ENCODE results near the gene INAVA. TPM values are rescaled to one million over a fixed set of nuclear protein-coding genes. Genes with fewer than 3 reads are reported as not detected.

The INAVA gene
- total and polyA plus RNA-seq, 9 of the 15 experiments (the other 6 are each of a cell fraction or from before 2014, with no cell fraction given), result 0.09 TPM; not detected in 8

GRCh38 chr1:200897259-200897658, 2.6 kb downstream of the INAVA start:
- DNase-seq (ENCODE audit: extremely low read depth in 1 of 4, low spot score in 3 of 4) (no peak), ATAC-seq (no peak), FAIRE-seq (no peak)
- Histone ChIP-seq H3K4me3 (no peak overlapping the region), H3K4me1 (replicated peaks in 1 of 2; ENCODE audit: control insufficient read depth in 2 of 2, insufficient read depth in 2 of 2, low read length in 2 of 2) (peaks cover 0 to 15% of the 10 kb centered on the region in 2 experiments; a peak in 1 of 5 replicates), H3K9me1 (ENCODE audit: control insufficient read depth, insufficient read depth, low read length) (no peaks in the 10 kb centered on the region), H3K79me2 (ENCODE audit: control insufficient read depth, insufficient read depth, low read length) (no peaks in the 10 kb centered on the region), H3K4me2 (ENCODE audit: insufficient read depth, low read length) (no peak overlapping the region), H4K20me1 (replicated peaks; ENCODE audit: control insufficient read depth, insufficient read depth, low read length) (peaks cover 22% of the 10 kb centered on the region), H3K9me3 (replicated peaks; ENCODE audit: control insufficient read depth, insufficient read depth, low read depth, low read length) (no peaks in the 10 kb centered on the region), H2AFZ (ENCODE audit: low read depth, low read length) (no peak overlapping the region), H3K27me3 (ENCODE audit: control insufficient read depth in 2 of 2, insufficient read depth in 2 of 2, low read length in 2 of 2) (peaks cover 56 to 88% of the 10 kb centered on the region in 2 experiments; a peak in 4 of 5 replicates), H3K27ac (ENCODE audit: extremely low read depth, low read depth, low read length) (no peak overlapping the region), H3K36me3 (ENCODE audit: control insufficient read depth, insufficient read depth, low read length) (no peaks in the 10 kb centered on the region), H3K9ac (ENCODE audit: insufficient read depth in 1 of 2, low read depth in 2 of 2, low read length in 2 of 2) (peak overlapping the region in 1 of 2 experiments; percentile 59; a peak in 1 of 4 replicates)
- TF ChIP-seq SP1 (CRISPR knock-in tag; IDR thresholded peaks at IDR 0.05), result no peak
- TF ChIP-seq CBFA2T3 (IDR thresholded peaks at IDR 0.05), result no peak
- no peak for TF ChIP-seq ELF2 (CRISPR knock-in tag; IDR thresholded peaks at IDR 0.05)
- TF ChIP-seq HNRNPH1 (optimal IDR thresholded peaks at IDR 0.05; ENCODE audit: low read depth, low read length), result no peak
- in situ Hi-C loops (cut with MboI) (no loop called here), intact Hi-C loops (cut with micrococcal nuclease) (no loop called here)
- BruUV-seq (replicated peaks), result no TSS peak
- WGBS (ENCODE audit: insufficient coverage, low coverage, missing lambda C conversion rate), result 1% methylated on average over 5 of the region's 5 CpGs
- POLR2A ChIA-PET, result interaction anchor here (0.6 to 1.3 kb wide), 5 partner anchors 19 to 230 kb away, joined by 3 to 4 read pairs (median 3); no protein-coding TSS in a partner anchor
- CTCF ChIA-PET (ENCODE audit: low intra/inter-chr PET ratio), result no interaction called here

- Histone ChIP-seq H3K27ac (ENCODE audit: extremely low read depth, low read depth, low read length) (no peak overlapping the region), H2AFZ (ENCODE audit: low read depth, low read length) (no peak overlapping the region), H3K9ac (ENCODE audit: insufficient read depth in 1 of 2, low read depth in 2 of 2, low read length in 2 of 2) (no peak overlapping the region), H3K36me3 (ENCODE audit: control insufficient read depth, insufficient read depth, low read length) (no peaks in the 10 kb centered on the region), H3K27me3 (ENCODE audit: control insufficient read depth in 2 of 2, insufficient read depth in 2 of 2, low read length in 2 of 2) (peaks cover 54 to 89% of the 10 kb centered on the region in 2 experiments), H3K4me3 (no peak overlapping the region), H4K20me1 (replicated peaks; ENCODE audit: control insufficient read depth, insufficient read depth, low read length) (peaks cover 27% of the 10 kb centered on the region), H3K4me1 (replicated peaks in 1 of 2; ENCODE audit: control insufficient read depth in 2 of 2, insufficient read depth in 2 of 2, low read length in 2 of 2) (peaks cover 0 to 20% of the 10 kb centered on the region in 2 experiments; a peak in 1 of 5 replicates), H3K79me2 (ENCODE audit: control insufficient read depth, insufficient read depth, low read length) (no peaks in the 10 kb centered on the region), H3K9me3 (replicated peaks; ENCODE audit: control insufficient read depth, insufficient read depth, low read depth, low read length) (no peaks in the 10 kb centered on the region), H3K9me1 (ENCODE audit: control insufficient read depth, insufficient read depth, low read length) (no peaks in the 10 kb centered on the region), H3K4me2 (ENCODE audit: insufficient read depth, low read length) (no peak overlapping the region)
- TF ChIP-seq CHD2 (IDR thresholded peaks at IDR 0.05; ENCODE audit: low read depth, low read length) (no peak), ZNF263 (CRISPR knock-in tag; IDR thresholded peaks at IDR 0.05; ENCODE audit: borderline replicate concordance) (peak; percentile 83)
- FAIRE-seq, result no peak
- intact Hi-C loops (cut with micrococcal nuclease), result no loop called here
- POLR2A ChIA-PET, result no interaction called here
- no peak for ATAC-seq
- no peak for DNase-seq (ENCODE audit: extremely low read depth in 1 of 4, low spot score in 3 of 4)
- no TSS peak for BruUV-seq (replicated peaks)
- in situ Hi-C loops (cut with MboI), result no loop called here
- CTCF ChIA-PET (ENCODE audit: low intra/inter-chr PET ratio), result no interaction called here
- WGBS (ENCODE audit: insufficient coverage, low coverage, missing lambda C conversion rate), result 0% methylated on average over 2 of the region's 3 CpGs
These were observed 4.3 kb downstream of the INAVA start for GRCh38 chr1:200899015-200899386.
